A673 (cell line): ENCODE data around the gene SCNN1A. TPM values are rescaled to one million over a fixed set of nuclear protein-coding genes. Genes with fewer than 3 reads are reported as not detected.

Source experiments
- BruUV-seq: library from RNA; stranded (reverse); fragments of 400-500 nt; replicated peaks from 2 replicates; lab custom pipeline; 2021; lab: Mats Ljungman, UMichigan
- CTCF ChIA-PET: fragments of 300-600 bp; sonication (Branson Sonifier 250); formaldehyde crosslinking; loops from one replicate; lab custom pipeline; 2022; ENCODE audit warnings: antibody characterized with exemption; lab: Charles Lee
- POLR2A ChIA-PET: fragments of 300-600 bp; sonication (Branson Sonifier 250); formaldehyde crosslinking; loops from one replicate; lab custom pipeline; 2022; ENCODE audit warnings: antibody characterized with exemption; ENCODE audit not compliant: low non-redundant PET; lab: Charles Lee
- DNase-seq: peaks from one replicate; pipeline ENCODE4 v3.0.0-alpha.2; 2015; ENCODE audit warnings: low spot score
- H3K27ac ChIP-seq: fragments of 200-600 bp; sonication (generic); 2 replicates; pipeline ENCODE4 v1.5.1; 2016; ENCODE audit warnings: mixed run types, low read depth, mild to moderate bottlenecking, mixed read lengths, antibody characterized with exemption, low read length; ENCODE audit not compliant: poor library complexity, severe bottlenecking
- H3K27me3 ChIP-seq: fragments of 200-600 bp; sonication (generic); replicated peaks from 2 replicates; pipeline ENCODE4 v1.6.1; 2017; ENCODE audit warnings: mixed run types, low read depth, mild to moderate bottlenecking, mixed read lengths, antibody characterized with exemption, low read length; ENCODE audit not compliant: insufficient read depth, poor library complexity
- H3K36me3 ChIP-seq: fragments of 200-600 bp; sonication (generic); 2 replicates; pipeline ENCODE4 v1.6.1; 2016; ENCODE audit warnings: mixed run types, mild to moderate bottlenecking, mixed read lengths, antibody characterized with exemption, low read length; ENCODE audit not compliant: insufficient read depth, poor library complexity, severe bottlenecking
- H3K4me1 ChIP-seq: fragments of 200-600 bp; sonication (generic); 2 replicates; pipeline ENCODE4 v1.6.1; 2017; ENCODE audit warnings: mixed run types, mild to moderate bottlenecking, mixed read lengths, antibody characterized with exemption, low read length; ENCODE audit not compliant: insufficient read depth, poor library complexity, severe bottlenecking
- H3K4me3 ChIP-seq: fragments of 200-600 bp; sonication (generic); 2 replicates; pipeline ENCODE4 v1.5.1; 2016; ENCODE audit warnings: low read depth, mixed run types, mild to moderate bottlenecking, mixed read lengths, low read length; ENCODE audit not compliant: poor library complexity, severe bottlenecking
- H3K9me3 ChIP-seq: fragments of 200-600 bp; sonication (generic); 2 replicates; pipeline ENCODE4 v1.6.1; 2016; ENCODE audit warnings: mixed run types, low read depth, mild to moderate bottlenecking, mixed read lengths, antibody characterized with exemption, low read length; ENCODE audit not compliant: poor library complexity, severe bottlenecking
- EZH2 ChIP-seq: fragments of 200-600 bp; sonication (generic); IDR thresholded peaks from 2 replicates; pipeline ENCODE4 v1.6.1; 2017; ENCODE audit warnings: borderline replicate concordance, low read depth, mild to moderate bottlenecking, mixed read lengths, antibody characterized with exemption, low read length; ENCODE audit not compliant: poor library complexity, severe bottlenecking
- intact Hi-C: fragments of 100-400 bp; cut with micrococcal nuclease; formaldehyde crosslinking; loops from one replicate; pipeline ENCODE4 v1.10.0; 2022; ENCODE audit not compliant: unreplicated experiment
- total RNA-seq: library from RNA; stranded (reverse); gene quantifications from 2 replicates; pipeline ENCODE4 v1.2.3, GENCODE V29; 2021
- TF ChIP-seq, protein P1 (sequence below): fragments of 300-800, 200-600 bp; sonication (generic); conservative IDR thresholded peaks from 2 replicates; pipeline ENCODE4 v1.5.1; 2017; ENCODE audit warnings: low read depth, mild to moderate bottlenecking, antibody characterized with exemption, low read length, moderate library complexity, mixed read lengths

Gene SCNN1A
- total RNA-seq, 1 experiment from 2014 or later: not detected

DNA sequence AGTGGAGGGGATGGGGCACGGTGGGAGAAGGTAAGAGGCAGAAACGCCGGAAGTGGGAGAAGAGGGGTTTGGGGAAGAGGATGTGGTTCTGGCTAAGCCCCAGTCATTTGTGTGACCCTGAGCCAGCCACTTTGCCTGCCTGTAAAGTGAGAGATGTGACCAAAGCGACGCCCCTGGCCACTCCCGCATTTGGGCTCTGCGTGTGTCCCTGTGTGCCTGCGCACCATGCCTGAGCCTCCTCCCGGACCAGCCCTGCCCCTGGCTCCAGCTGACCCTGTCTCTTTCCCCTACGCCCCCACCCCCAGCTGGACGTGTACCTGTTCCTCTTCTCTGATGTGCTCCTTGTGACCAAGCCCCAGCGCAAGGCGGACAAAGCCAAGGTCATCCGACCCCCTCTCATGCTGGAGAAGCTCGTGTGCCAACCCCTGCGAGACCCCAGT, 56.9 kb downstream of the SCNN1A start:
- Histone ChIP-seq H3K4me1 (peaks cover 12% of the 10 kb centered on the region), H3K27me3 (no peaks in the 10 kb centered on the region), H3K27ac (no peak overlapping the region), H3K4me3 (no peak overlapping the region), H3K36me3 (no peaks in the 10 kb centered on the region), H3K9me3 (no peaks in the 10 kb centered on the region)
- no peak for TF ChIP-seq EZH2
- TF ChIP-seq, protein P1, sequence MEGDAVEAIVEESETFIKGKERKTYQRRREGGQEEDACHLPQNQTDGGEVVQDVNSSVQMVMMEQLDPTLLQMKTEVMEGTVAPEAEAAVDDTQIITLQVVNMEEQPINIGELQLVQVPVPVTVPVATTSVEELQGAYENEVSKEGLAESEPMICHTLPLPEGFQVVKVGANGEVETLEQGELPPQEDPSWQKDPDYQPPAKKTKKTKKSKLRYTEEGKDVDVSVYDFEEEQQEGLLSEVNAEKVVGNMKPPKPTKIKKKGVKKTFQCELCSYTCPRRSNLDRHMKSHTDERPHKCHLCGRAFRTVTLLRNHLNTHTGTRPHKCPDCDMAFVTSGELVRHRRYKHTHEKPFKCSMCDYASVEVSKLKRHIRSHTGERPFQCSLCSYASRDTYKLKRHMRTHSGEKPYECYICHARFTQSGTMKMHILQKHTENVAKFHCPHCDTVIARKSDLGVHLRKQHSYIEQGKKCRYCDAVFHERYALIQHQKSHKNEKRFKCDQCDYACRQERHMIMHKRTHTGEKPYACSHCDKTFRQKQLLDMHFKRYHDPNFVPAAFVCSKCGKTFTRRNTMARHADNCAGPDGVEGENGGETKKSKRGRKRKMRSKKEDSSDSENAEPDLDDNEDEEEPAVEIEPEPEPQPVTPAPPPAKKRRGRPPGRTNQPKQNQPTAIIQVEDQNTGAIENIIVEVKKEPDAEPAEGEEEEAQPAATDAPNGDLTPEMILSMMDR: no peak
- ChIA-PET CTCF (no interaction called here), POLR2A (no interaction called here)
- no TSS peak for BruUV-seq
- intact Hi-C loops: no loop called here
- DNase-seq: no peak

DNA sequence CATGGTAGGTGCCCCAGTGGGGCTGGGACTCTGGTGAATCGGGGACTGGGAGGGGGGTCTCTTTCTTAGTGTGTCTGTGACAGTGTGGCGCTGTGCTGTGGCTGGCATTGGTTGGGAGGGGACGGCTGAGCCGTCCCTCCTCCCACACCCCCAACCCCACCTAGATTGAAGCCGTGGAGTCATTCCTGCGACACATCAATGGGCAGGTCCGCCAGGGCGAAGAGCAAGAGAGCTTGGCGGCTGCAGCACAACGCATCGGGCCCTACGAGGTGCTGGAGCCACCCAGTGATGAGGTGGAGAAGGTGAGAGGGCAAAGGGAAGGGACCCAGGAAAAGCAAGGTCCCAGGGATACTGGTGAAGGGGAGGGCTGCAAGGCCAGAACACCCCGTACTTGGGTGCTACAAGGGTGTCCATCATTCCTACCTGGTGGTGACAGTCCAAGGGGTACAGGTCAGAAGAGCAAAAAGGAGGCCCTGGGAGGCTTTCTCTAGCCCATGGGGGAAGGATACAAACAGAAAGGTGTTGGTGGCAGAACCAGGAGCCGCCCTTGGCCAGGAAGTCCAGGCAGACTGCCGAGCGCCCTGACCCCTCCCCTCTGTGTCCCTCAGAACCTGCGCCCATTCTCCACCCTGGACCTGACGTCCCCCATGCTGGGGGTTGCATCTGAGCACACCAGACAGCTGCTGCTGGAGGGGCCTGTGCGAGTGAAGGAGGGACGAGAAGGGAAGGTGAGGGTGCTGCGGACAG, 57.5 kb downstream of the SCNN1A start:
- Histone ChIP-seq H3K9me3 (no peaks in the 10 kb centered on the region), H3K4me3 (no peak overlapping the region), H3K27ac (no peak overlapping the region), H3K36me3 (no peaks in the 10 kb centered on the region), H3K27me3 (no peaks in the 10 kb centered on the region), H3K4me1 (peaks cover 6% of the 10 kb centered on the region)
- ChIA-PET POLR2A (interaction anchor here (0.7 kb wide), 1 partner anchor 28 kb away, joined by 3 read pairs; no protein-coding TSS in a partner anchor), CTCF (no interaction called here)
- no peak for DNase-seq
- TF ChIP-seq, protein P1: no peak
- no peak for TF ChIP-seq EZH2
- intact Hi-C loops: no loop called here
- BruUV-seq: no TSS peak

DNA sequence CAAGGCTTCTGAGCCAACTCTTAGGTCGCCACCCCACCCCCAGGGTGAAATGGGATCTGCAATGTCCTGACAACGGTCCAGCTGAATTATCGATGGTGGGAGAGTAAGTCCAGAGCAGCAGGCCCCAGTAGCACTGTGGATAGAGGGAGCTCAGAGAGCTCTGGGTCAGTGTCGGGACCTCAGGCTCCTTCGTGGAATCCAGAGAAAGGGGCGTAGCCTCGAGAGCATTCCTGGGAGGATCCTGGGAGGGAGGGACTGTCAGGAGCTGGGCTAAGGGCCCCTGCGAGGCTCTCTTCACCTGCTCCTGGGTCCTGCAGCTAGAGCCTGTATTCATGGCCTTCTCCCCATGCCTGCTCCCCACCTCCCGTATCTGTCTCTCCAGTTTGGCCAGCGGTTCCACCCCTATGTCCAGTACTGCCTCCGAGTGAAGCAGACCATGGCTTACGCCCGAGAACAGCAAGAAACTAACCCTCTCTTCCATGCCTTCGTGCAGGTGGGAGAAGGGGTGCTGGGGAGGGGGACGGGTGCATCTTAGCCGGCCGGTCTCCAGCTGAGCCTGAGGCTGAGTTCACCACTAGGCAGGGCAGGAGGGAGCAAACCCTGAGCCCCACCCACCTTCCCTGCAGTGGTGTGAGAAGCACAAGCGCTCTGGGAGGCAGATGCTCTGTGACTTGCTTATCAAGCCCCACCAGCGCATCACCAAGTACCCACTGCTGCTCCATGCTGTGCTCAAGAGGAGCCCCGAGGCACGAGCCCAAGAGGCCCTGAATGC, 58.3 kb downstream of the SCNN1A start:
- no TSS peak for BruUV-seq
- H3K4me3 ChIP-seq: no peak overlapping the region
- ChIA-PET CTCF (no interaction called here), POLR2A (interaction anchor here (0.6 kb wide), 1 partner anchor 25 kb away, joined by 3 read pairs; the partner anchor contains the start of gene TNFRSF1A)
- no peaks in the 10 kb centered on the region for H3K4me1 ChIP-seq
- no peak overlapping the region for H3K27ac ChIP-seq
- H3K9me3 ChIP-seq: no peaks in the 10 kb centered on the region
- DNase-seq: no peak
- TF ChIP-seq, protein P1: no peak
- no peak for TF ChIP-seq EZH2
- H3K27me3 ChIP-seq: no peaks in the 10 kb centered on the region
- H3K36me3 ChIP-seq: no peaks in the 10 kb centered on the region
- intact Hi-C loops: no loop called here
